Testis (tissue), 3 donors: ENCODE measurements around the gene TOM1L2. TPM values are rescaled to one million over a fixed set of nuclear protein-coding genes. Genes with fewer than 3 reads are reported as not detected.

Experiments
- DNase-seq: peaks from one replicate; pipeline ENCODE4 v3.0.0-alpha.2; 2019
- H3K27ac ChIP-seq, 2 donors: fragments of 200-600 bp; sonication (generic); one replicate each; pipeline ENCODE4 v1.5.1; 2019
- H3K27me3 ChIP-seq: fragments of 200-600 bp; sonication (generic); one replicate; pipeline ENCODE4 v1.5.1; 2019
- H3K36me3 ChIP-seq: fragments of 200-600 bp; sonication (generic); one replicate; pipeline ENCODE4 v1.5.1; 2017; ENCODE audit warnings: low read depth; ENCODE audit errors: missing control alignments
- H3K4me1 ChIP-seq: fragments of 200-600 bp; sonication (generic); one replicate; pipeline ENCODE4 v1.5.1; 2019
- H3K4me3 ChIP-seq, 2 donors: fragments of 200-600 bp; sonication (generic); one replicate each; pipeline ENCODE4 v1.5.1; 2017 to 2019
- H3K9me3 ChIP-seq: fragments of 200-600 bp; sonication (generic); one replicate; pipeline ENCODE4 v1.5.1; 2017
- POLR2A ChIP-seq: fragments of 450-650 bp; IDR thresholded peaks from one replicate; pipeline ENCODE4 v1.6.1; 2017; ENCODE audit warnings: antibody characterized with exemption, mild to moderate bottlenecking, moderate library complexity
- WGBS, 2 donors: methylation state at CpG; one replicate each; pipeline ENCODE4 v1.1.5; 2018; 5-methylcytosine and 5-hydroxymethylcytosine counted together
- intact Hi-C: fragments of 100-400 bp; cut with DNase I; formaldehyde crosslinking; loops from one replicate; pipeline ENCODE4 v1.15.1; 2023; ENCODE audit warnings: low total_unique reads
- polyA plus RNA-seq: library from polyadenylated mRNA; stranded (reverse); fragments of 350-450 nt; fragmentation: Illumina TruSeq; extraction: RNeasy Lipid Tissue Mini Kit (QIAGEN cat#74804); gene quantifications from one replicate; pipeline ENCODE4 v1.2.3, GENCODE V29; 2014; ENCODE audit warnings: low read depth, low replicate concordance; ENCODE audit not compliant: insufficient read depth
- total RNA-seq, 2 donors: library from RNA; depleted of rRNA; stranded (reverse); fragments of >200 nt; gene quantifications; one replicate each; pipeline ENCODE4 v1.2.3, GENCODE V29; 2016
- TF ChIP-seq, protein P1 (sequence below), 3 experiments: fragments of 450-650 bp in 2 of 3; fragments of 200-600 bp in 1 of 3; sonication (generic) in 1 of 3; IDR thresholded peaks; one replicate each; pipeline ENCODE4 v1.5.1; 2016 to 2019; ENCODE audit warnings: antibody characterized with exemption in 3 of 3, mild to moderate bottlenecking in 2 of 3, moderate library complexity in 1 of 3

Gene TOM1L2
- total and polyA plus RNA-seq, 3 donors from 2014 or later: 92.4 to 221 (median 218) TPM

DNA sequence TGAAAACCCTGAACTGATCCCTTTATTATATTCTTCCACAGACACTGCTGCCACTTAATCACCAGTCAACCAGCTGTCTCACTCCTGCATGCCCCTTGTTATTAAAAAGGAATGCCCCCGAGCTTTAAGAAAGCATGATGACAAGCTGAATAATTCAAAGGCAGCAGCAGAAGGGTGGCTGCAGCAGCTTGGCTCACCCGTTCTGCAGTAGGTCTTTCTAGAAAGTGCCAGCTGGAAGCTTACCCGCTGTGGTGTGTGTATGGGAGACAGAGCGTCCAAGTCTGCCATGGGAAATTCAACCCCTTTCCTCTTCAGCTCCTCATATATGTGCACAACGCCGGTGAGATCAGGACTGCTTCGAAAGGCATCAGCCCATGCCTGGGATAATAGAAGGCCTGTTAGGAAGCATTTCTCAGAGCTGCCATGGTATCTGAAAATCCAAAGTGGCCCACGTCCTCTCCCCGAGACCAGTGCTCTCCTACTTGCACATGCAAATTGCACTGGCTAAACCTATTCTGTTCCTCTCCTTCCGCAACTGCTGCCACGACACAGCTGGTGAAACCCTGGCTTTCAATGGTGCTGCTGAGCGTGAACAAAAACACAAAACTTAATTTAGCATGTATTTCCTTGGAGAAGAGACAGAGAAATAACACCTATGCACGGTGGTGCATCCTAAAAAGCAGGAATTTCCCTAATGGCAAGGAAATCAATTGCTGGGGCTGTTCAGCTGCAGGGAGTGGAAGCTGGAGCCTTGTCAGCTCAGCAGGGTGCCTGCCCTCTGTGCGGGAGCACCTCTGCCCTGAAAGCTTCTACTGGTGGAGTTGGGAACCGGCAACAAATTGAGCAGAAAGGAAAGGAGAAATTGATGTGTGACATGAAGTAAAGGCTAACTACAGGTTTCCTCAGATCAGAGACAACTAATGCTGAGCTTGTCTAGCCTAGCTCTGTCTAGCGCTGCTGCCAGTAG, 87.5 kb downstream of the TOM1L2 start:
- no peaks in the 10 kb centered on the region for H3K27me3 ChIP-seq
- 93 to 97% methylated on average over 12 to 16 of the region's 16 CpGs for WGBS, 2 donors
- no peaks in the 10 kb centered on the region for H3K9me3 ChIP-seq
- no peak for TF ChIP-seq POLR2A
- TF ChIP-seq, protein P1, sequence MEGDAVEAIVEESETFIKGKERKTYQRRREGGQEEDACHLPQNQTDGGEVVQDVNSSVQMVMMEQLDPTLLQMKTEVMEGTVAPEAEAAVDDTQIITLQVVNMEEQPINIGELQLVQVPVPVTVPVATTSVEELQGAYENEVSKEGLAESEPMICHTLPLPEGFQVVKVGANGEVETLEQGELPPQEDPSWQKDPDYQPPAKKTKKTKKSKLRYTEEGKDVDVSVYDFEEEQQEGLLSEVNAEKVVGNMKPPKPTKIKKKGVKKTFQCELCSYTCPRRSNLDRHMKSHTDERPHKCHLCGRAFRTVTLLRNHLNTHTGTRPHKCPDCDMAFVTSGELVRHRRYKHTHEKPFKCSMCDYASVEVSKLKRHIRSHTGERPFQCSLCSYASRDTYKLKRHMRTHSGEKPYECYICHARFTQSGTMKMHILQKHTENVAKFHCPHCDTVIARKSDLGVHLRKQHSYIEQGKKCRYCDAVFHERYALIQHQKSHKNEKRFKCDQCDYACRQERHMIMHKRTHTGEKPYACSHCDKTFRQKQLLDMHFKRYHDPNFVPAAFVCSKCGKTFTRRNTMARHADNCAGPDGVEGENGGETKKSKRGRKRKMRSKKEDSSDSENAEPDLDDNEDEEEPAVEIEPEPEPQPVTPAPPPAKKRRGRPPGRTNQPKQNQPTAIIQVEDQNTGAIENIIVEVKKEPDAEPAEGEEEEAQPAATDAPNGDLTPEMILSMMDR (IDR thresholded peaks at IDR 0.05): no peak
- no peaks in the 10 kb centered on the region for H3K36me3 ChIP-seq
- H3K27ac ChIP-seq: no peak overlapping the region
- H3K4me1 ChIP-seq: peaks cover 7% of the 10 kb centered on the region
- no peak for DNase-seq
- no peak overlapping the region for H3K4me3 ChIP-seq
- intact Hi-C loops: no loop called here

DNA sequence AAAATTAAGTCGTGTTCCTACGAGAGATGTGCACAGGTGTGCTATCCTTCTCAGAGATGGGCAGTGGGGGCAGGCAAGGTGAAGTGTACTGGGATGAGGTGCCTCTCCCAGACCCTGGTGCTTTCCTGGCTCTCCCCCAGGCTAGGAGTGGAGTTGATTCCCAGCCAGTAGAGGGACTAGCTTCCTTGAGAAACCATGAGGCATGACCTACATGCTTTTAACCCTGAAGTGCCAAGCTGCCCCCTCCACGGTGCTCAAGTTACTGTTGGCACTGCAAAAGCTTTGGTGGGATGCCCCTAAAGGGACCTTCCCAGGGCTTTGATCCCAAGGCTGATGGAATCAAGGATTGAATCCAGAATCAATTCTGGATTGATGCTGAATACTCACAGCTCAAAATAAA, 88.4 kb downstream of the TOM1L2 start:
- TF ChIP-seq, protein P1 (IDR thresholded peaks at IDR 0.05): no peak
- TF ChIP-seq POLR2A: no peak
- Histone ChIP-seq H3K4me1 (peaks cover 7% of the 10 kb centered on the region), H3K4me3 (no peak overlapping the region), H3K27ac (no peak overlapping the region), H3K27me3 (no peaks in the 10 kb centered on the region), H3K36me3 (no peaks in the 10 kb centered on the region), H3K9me3 (no peaks in the 10 kb centered on the region)
- DNase-seq: no peak
- intact Hi-C loops: no loop called here
- 92 to 93% methylated on average over 3 of the region's 3 CpGs for WGBS, 2 donors

DNA sequence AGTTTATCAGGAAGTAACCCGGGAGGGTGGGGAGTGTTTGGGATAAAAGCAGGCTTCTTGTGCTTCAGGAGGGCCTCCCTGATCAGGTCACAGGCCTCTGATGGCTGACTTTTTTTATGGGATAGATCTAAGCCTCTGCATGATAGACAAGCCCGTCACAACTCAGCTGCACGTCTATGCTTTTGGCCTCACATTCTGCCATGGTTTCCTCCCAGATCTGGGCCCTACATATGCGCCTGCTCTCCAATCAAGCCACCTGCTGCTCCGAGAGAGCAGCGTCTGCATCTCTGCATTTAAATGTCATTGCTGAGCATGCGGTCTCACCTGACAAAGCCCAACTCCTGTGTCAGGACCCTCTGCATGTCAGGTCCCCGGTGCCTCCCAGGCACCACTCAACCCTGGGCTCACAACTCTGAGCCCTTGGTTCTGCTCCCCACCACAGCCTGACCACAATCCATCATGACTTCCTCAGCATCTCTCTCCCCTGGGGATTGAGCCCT, 90.1 kb downstream of the TOM1L2 start:
- no peak overlapping the region for H3K27ac ChIP-seq
- no peaks in the 10 kb centered on the region for H3K27me3 ChIP-seq
- H3K4me3 ChIP-seq: no peak overlapping the region
- 80 to 88% methylated on average over 8 of the region's 8 CpGs for WGBS, 2 donors
- H3K36me3 ChIP-seq: no peaks in the 10 kb centered on the region
- TF ChIP-seq, protein P1 (IDR thresholded peaks at IDR 0.05): no peak
- no peak for TF ChIP-seq POLR2A
- peaks cover 17% of the 10 kb centered on the region for H3K4me1 ChIP-seq
- H3K9me3 ChIP-seq: no peaks in the 10 kb centered on the region
- DNase-seq: no peak
- intact Hi-C loops: no loop called here

DNA sequence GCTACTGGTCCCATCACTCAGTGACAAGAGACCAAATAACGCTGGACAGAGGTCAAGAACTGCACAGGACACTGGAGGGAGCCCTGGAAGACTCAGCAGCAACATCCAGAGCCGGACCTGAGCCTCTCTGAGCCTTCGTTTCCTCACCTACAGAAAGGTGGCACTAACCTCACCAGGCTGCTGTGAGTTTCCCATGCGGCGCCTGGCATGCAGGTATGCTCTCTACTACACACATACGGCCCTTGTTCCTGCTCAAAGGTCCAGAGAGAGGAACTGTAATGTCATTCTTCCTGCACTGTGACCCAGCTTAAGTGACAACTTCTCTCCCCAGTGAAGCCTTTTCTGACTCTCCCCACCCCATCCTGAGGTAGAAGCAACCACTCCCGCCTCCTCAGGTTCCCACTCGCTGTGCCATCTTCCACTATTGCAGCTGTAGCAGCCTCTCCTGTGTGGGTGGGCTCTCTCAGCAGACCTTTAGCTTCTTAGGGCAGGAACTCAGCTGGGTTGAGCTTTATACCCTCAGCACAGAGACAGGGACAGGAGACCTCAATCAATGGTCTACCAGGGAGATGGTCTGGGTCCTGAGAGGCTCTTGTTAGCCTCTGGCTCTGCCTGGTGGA, 91.5 kb downstream of the TOM1L2 start:
- Histone ChIP-seq H3K4me3 (no peak overlapping the region), H3K27me3 (no peaks in the 10 kb centered on the region), H3K27ac (no peak overlapping the region), H3K36me3 (no peaks in the 10 kb centered on the region), H3K9me3 (no peaks in the 10 kb centered on the region), H3K4me1 (peaks cover 18% of the 10 kb centered on the region)
- TF ChIP-seq, protein P1 (IDR thresholded peaks at IDR 0.05): no peak
- no peak for TF ChIP-seq POLR2A
- intact Hi-C loops: no loop called here
- 95 to 97% methylated on average over 8 of the region's 8 CpGs for WGBS, 2 donors
- no peak for DNase-seq
